AG04449 (cell line): ENCODE data around the gene C5AR1.
"Not testable (repeated sequence)": the region's sequence is repeated elsewhere in the genome, so short reads cannot be mapped to it uniquely, and the experiment has no call there.

Source experiments
- CTCF ChIA-PET: fragments of 350-600 bp; formaldehyde crosslinking; extraction: SDS; loops from one replicate; lab custom pipeline; 2021; ENCODE audit warnings: antibody characterized with exemption; lab: Yijun Ruan, JAX
- POLR2A ChIA-PET: fragments of 400-600, 350-600 bp; formaldehyde crosslinking; extraction: SDS; loops from one replicate; lab custom pipeline; 2020; ENCODE audit warnings: antibody characterized with exemption, inconsistent platforms; lab: Yijun Ruan, JAX
- DNase-seq: peaks from one replicate; pipeline ENCODE4 v3.0.0-alpha.2; 2010; ENCODE audit warnings: low read depth, low spot score
- H3K4me3 ChIP-seq: 2 replicates; pipeline ENCODE4 v1.5.1; 2011; ENCODE audit warnings: low read depth, mild to moderate bottlenecking, control low read depth, low read length
- TF ChIP-seq, protein P1 (sequence below): IDR thresholded peaks from one replicate; pipeline ENCODE4 v1.5.1; 2011; ENCODE audit warnings: mild to moderate bottlenecking, moderate library complexity, low read length, control low read depth, inconsistent platforms; ENCODE audit not compliant: insufficient read depth; ENCODE audit errors: missing control alignments

C5AR1 gene

GRCh38 chr19:47309608-47310007 is at the start of gene C5AR1:
Gene C5AR1, plus strand, starts transcription at chr19:47309861. Its CDS starts 35 bp downstream, at chr19:47309896.
- DNase-seq, result no peak
- ChIA-PET CTCF (interaction anchor here (2.6 to 9.8 kb wide), 3 partner anchors 15 to 81 kb away, joined by 18 to 105 read pairs (median 19); partner anchors contain the start of gene DHX34), POLR2A (interaction anchor here (0.7 kb wide), 1 partner anchor 84 kb away, joined by 4 read pairs; no protein-coding TSS in a partner anchor)
- no peak within 1 kb of the TSS for H3K4me3 ChIP-seq
- TF ChIP-seq, protein P1, sequence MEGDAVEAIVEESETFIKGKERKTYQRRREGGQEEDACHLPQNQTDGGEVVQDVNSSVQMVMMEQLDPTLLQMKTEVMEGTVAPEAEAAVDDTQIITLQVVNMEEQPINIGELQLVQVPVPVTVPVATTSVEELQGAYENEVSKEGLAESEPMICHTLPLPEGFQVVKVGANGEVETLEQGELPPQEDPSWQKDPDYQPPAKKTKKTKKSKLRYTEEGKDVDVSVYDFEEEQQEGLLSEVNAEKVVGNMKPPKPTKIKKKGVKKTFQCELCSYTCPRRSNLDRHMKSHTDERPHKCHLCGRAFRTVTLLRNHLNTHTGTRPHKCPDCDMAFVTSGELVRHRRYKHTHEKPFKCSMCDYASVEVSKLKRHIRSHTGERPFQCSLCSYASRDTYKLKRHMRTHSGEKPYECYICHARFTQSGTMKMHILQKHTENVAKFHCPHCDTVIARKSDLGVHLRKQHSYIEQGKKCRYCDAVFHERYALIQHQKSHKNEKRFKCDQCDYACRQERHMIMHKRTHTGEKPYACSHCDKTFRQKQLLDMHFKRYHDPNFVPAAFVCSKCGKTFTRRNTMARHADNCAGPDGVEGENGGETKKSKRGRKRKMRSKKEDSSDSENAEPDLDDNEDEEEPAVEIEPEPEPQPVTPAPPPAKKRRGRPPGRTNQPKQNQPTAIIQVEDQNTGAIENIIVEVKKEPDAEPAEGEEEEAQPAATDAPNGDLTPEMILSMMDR, result no peak

- CTCF ChIA-PET, result interaction anchor here (0.6 to 2.4 kb wide), 5 partner anchors 10 to 137 kb away, joined by 3 to 9 read pairs (median 4); no protein-coding TSS in a partner anchor
- no peak overlapping the region for H3K4me3 ChIP-seq
- POLR2A ChIA-PET, result interaction anchor here (1.2 to 1.3 kb wide), 2 partner anchors 14 to 16 kb away, joined by 3 to 7 read pairs; partner anchors contain the start of gene INAFM1
- TF ChIP-seq, protein P1, result no peak
- no peak for DNase-seq
These were observed 49.2 kb upstream of the C5AR1 start for GRCh38 chr19:47260476-47260875.

- not testable (repeated sequence) for DNase-seq, H3K4me3 ChIP-seq
- ChIA-PET CTCF (interaction anchor here (0.9 to 2.2 kb wide), 5 partner anchors 10 to 86 kb away, joined by 3 to 7 read pairs (median 4); no protein-coding TSS in a partner anchor), POLR2A (interaction anchor here (0.8 to 1.3 kb wide), 4 partner anchors 10 to 18 kb away, joined by 3 to 7 read pairs (median 3); partner anchors contain the start of gene INAFM1)
These were observed 47.5 kb upstream of the C5AR1 start for GRCh38 chr19:47261946-47262793.

DNA sequence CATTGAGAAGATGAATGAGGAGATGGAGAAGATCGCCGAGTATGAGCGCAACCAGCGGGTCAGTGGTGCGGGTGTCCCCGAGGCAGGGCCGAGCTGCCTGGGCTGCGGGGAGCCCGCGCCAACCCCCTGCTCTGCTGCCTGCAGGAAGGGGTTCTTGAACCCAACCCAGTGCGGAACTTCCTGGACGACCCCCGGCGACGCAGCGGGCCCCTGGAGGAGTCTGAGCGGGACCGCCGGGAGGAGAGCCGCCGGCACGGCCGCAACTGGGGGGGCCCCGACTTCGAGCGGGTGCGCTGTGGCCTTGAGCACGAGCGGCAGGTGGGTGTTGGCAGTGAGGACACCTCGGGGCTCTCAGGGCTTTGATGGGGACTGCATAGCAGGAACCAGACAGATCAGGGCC is 45.0 kb upstream of the C5AR1 start:
- TF ChIP-seq, protein P1, result no peak
- CTCF ChIA-PET, result no interaction called here
- DNase-seq, result no peak
- POLR2A ChIA-PET, result no interaction called here
- H3K4me3 ChIP-seq, result no peak overlapping the region

GRCh38 chr19:47266401-47266941 is 43.2 kb upstream of the C5AR1 start:
- TF ChIP-seq, protein P1, result no peak
- no peak overlapping the region for H3K4me3 ChIP-seq
- POLR2A ChIA-PET, result interaction anchor here (0.7 to 1.5 kb wide), 4 partner anchors 9 to 255 kb away, joined by 3 to 5 read pairs (median 3); no protein-coding TSS in a partner anchor
- no peak for DNase-seq
- CTCF ChIA-PET, result no interaction called here

- CTCF ChIA-PET, result interaction anchor here (1.2 kb wide), 1 partner anchor 17 kb away, joined by 4 read pairs; no protein-coding TSS in a partner anchor
- no peak for DNase-seq
- TF ChIP-seq, protein P1, result no peak
- POLR2A ChIA-PET, result interaction anchor here (0.7 to 1.5 kb wide), 3 partner anchors 9 to 254 kb away, joined by 3 to 5 read pairs (median 3); no protein-coding TSS in a partner anchor
- H3K4me3 ChIP-seq, result no peak overlapping the region
These were observed 42.3 kb upstream of the C5AR1 start for GRCh38 chr19:47267350-47267759.
